Keratinocyte (primary cell): Measurements from ENCODE around the gene ZNF438. TPM values are rescaled to one million over a fixed set of nuclear protein-coding genes. Genes with fewer than 3 reads are reported as not detected.

Experiments
- DNase-seq: peaks from one replicate; pipeline ENCODE4 v3.0.0-alpha.2; 2011; ENCODE audit warnings: low read depth, missing footprints, low spot score
- FAIRE-seq: peaks from 2 replicates; lab custom pipeline; 2011; peaks lifted over from hg19 to GRCh38; lab: Jason Lieb, UNC
- H2AFZ ChIP-seq: 2 replicates; pipeline ENCODE4 v1.6.0; 2012; ENCODE audit warnings: low read length, control low read depth, inconsistent platforms; ENCODE audit not compliant: control insufficient read depth
- H3K27ac ChIP-seq: 2 replicates; pipeline ENCODE4 v1.5.1; 2011; ENCODE audit warnings: low read length; ENCODE audit not compliant: control insufficient read depth, insufficient read depth
- H3K27me3 ChIP-seq: 3 replicates; pipeline ENCODE4 v1.6.0; 2011; ENCODE audit warnings: low read length; ENCODE audit not compliant: control insufficient read depth, insufficient read depth; ENCODE audit errors: extremely low read depth
- H3K36me3 ChIP-seq, 2 experiments: 2 replicates in 1 of 2; 3 replicates in 1 of 2; pipeline ENCODE4 v1.5.1; 2011; ENCODE audit warnings: low read length in 2 of 2, mild to moderate bottlenecking in 1 of 2; ENCODE audit not compliant: control insufficient read depth in 2 of 2, insufficient read depth in 2 of 2; ENCODE audit errors: extremely low read depth in 1 of 2
- H3K4me1 ChIP-seq: 3 replicates; pipeline ENCODE4 v1.5.1; 2011; ENCODE audit warnings: low read length; ENCODE audit not compliant: control insufficient read depth, insufficient read depth; ENCODE audit errors: extremely low read depth
- H3K4me2 ChIP-seq: 3 replicates; pipeline ENCODE4 v1.6.0; 2011; ENCODE audit warnings: low read depth, low read length; ENCODE audit not compliant: control insufficient read depth, insufficient read depth; ENCODE audit errors: extremely low read depth
- H3K4me3 ChIP-seq, 3 experiments: fragments of 200-600 bp in 1 of 3; sonication (generic) in 1 of 3; 2 replicates in 2 of 3; 3 replicates in 1 of 3; pipeline ENCODE4 v1.5.1; 2011 to 2016; ENCODE audit warnings: low read length in 3 of 3, mild to moderate bottlenecking in 3 of 3, control low read depth in 2 of 3, inconsistent platforms in 1 of 3, low read depth in 1 of 3, mixed read lengths in 1 of 3, mixed run types in 1 of 3, moderate library complexity in 1 of 3; ENCODE audit not compliant: control insufficient read depth in 2 of 3, insufficient read depth in 2 of 3; ENCODE audit errors: extremely low read depth in 1 of 3
- H3K79me2 ChIP-seq: 2 replicates; pipeline ENCODE4 v1.6.0; 2012; ENCODE audit warnings: low read length; ENCODE audit not compliant: control insufficient read depth, insufficient read depth
- H3K9ac ChIP-seq: 3 replicates; pipeline ENCODE4 v1.6.0; 2011; ENCODE audit warnings: low read length; ENCODE audit not compliant: control insufficient read depth, insufficient read depth; ENCODE audit errors: extremely low read depth
- H3K9me1 ChIP-seq: 3 replicates; pipeline ENCODE4 v1.6.0; 2011; ENCODE audit warnings: low read length; ENCODE audit not compliant: control insufficient read depth, insufficient read depth; ENCODE audit errors: extremely low read depth
- H3K9me3 ChIP-seq: 2 replicates; pipeline ENCODE4 v1.5.1; 2012; ENCODE audit warnings: low read depth, low read length; ENCODE audit not compliant: control insufficient read depth
- H4K20me1 ChIP-seq: 3 replicates; pipeline ENCODE4 v1.6.0; 2011; ENCODE audit warnings: low read length; ENCODE audit not compliant: control insufficient read depth, insufficient read depth; ENCODE audit errors: extremely low read depth
- CTCF ChIP-seq, 3 experiments: IDR thresholded peaks in 1 of 3; conservative IDR thresholded peaks in 1 of 3; optimal IDR thresholded peaks in 1 of 3; 2 replicates in 2 of 3; 3 replicates in 1 of 3; pipeline versions ENCODE3 to v1.5.1; 2011; ENCODE audit warnings: low read length in 3 of 3, mild to moderate bottlenecking in 3 of 3, moderate library complexity in 2 of 3, control low read depth in 1 of 3, inconsistent platforms in 1 of 3; ENCODE audit not compliant: insufficient read depth in 2 of 3; ENCODE audit errors: extremely low read depth in 1 of 3
- EZH2 ChIP-seq: IDR thresholded peaks from one replicate; pipeline ENCODE4 v1.6.1; 2012; ENCODE audit warnings: inconsistent platforms, mild to moderate bottlenecking, low read length, moderate library complexity
- dilution Hi-C: fragments of 300-500 bp; cut with MboI; formaldehyde crosslinking; loops from one replicate; pipeline ENCODE4 v1.7.0; 2020; ENCODE audit warnings: low sequenced_read_pairs; ENCODE audit not compliant: extremely low pct_ligation_motif_present
- polyA plus RNA-seq, 5 experiments: library from polyadenylated mRNA; depleted of rRNA in 3 of 5; stranded (reverse) in 3 of 5; stranded (forward) in 1 of 5; unstranded in 1 of 5; fragments of >200 nt; gene quantifications; 1 replicate in 1 of 5; 2 replicates in 3 of 5; 3 replicates in 1 of 5; pipeline versions ENCODE4 v1.2.1 to v1.2.3, GENCODE V29; 2011 to 2012; ENCODE audit warnings: missing spikeins in 2 of 5, low read depth in 1 of 5, low replicate concordance in 1 of 5

ZNF438 gene
- polyA plus RNA-seq, 1 donor (not counting 4 experiments of a cell fraction or from before 2014, with no cell fraction given) = 2.8 TPM

DNA sequence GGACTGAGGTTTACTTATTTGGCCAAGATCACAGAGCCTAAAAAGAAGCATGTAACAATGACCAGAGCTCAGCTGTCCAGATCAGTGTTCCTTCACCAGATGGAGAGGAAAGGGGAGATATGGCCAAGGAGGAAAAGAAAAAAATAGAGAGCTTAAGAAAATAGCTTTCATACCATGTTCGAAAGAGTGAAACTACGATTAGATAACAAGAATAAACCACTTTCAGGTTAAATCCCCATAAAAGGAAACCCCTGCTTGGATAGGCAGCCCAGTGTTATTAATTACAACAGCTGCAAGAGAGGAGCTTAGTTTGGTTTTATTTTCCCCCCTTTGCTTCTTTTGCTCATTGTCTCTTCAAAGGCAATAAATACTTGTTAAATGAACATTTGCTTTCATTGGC, 160.8 kb downstream of the ZNF438 start:
- FAIRE-seq = no peak
- Histone ChIP-seq H3K4me3 (no peak overlapping the region), H3K4me1 (no peaks in the 10 kb centered on the region), H3K79me2 (no peaks in the 10 kb centered on the region), H4K20me1 (no peaks in the 10 kb centered on the region), H3K27ac (no peak overlapping the region), H2AFZ (no peak overlapping the region), H3K9me1 (no peaks in the 10 kb centered on the region), H3K4me2 (no peak overlapping the region), H3K9me3 (no peaks in the 10 kb centered on the region), H3K27me3 (no peaks in the 10 kb centered on the region), H3K9ac (no peak overlapping the region), H3K36me3 (no peaks in the 10 kb centered on the region)
- dilution Hi-C loops = no loop called here
- DNase-seq = no peak
- TF ChIP-seq CTCF (optimal IDR thresholded peaks at IDR 0.05 in 1 of 3, IDR thresholded peaks at IDR 0.05 in 1 of 3, conservative IDR thresholded peaks at IDR 0.05 in 1 of 3; ENCODE audit: extremely low read depth in 1 of 3, insufficient read depth in 2 of 3, low read length in 3 of 3) (no peak), EZH2 (no peak)

- no peaks in the 10 kb centered on the region for H3K4me1 ChIP-seq
- no peaks in the 10 kb centered on the region for H3K36me3 ChIP-seq
- H2AFZ ChIP-seq = no peak overlapping the region
- H3K9me1 ChIP-seq = no peaks in the 10 kb centered on the region
- no peak overlapping the region for H3K4me2 ChIP-seq
- H3K27ac ChIP-seq = no peak overlapping the region
- TF ChIP-seq EZH2 (no peak), CTCF (optimal IDR thresholded peaks at IDR 0.05 in 1 of 3, IDR thresholded peaks at IDR 0.05 in 1 of 3, conservative IDR thresholded peaks at IDR 0.05 in 1 of 3; ENCODE audit: extremely low read depth in 1 of 3, insufficient read depth in 2 of 3, low read length in 3 of 3) (no peak)
- H3K9me3 ChIP-seq = no peaks in the 10 kb centered on the region
- H3K79me2 ChIP-seq = no peaks in the 10 kb centered on the region
- DNase-seq (no peak), FAIRE-seq (no peak)
- dilution Hi-C loops = no loop called here
- no peak overlapping the region for H3K9ac ChIP-seq
- no peak overlapping the region for H3K4me3 ChIP-seq
- H3K27me3 ChIP-seq = no peaks in the 10 kb centered on the region
- no peaks in the 10 kb centered on the region for H4K20me1 ChIP-seq
Measured at GRCh38 chr10:30869566-30869965, 162.1 kb downstream of the ZNF438 start.
